ENCODE results near the gene LIPK.

DNA sequence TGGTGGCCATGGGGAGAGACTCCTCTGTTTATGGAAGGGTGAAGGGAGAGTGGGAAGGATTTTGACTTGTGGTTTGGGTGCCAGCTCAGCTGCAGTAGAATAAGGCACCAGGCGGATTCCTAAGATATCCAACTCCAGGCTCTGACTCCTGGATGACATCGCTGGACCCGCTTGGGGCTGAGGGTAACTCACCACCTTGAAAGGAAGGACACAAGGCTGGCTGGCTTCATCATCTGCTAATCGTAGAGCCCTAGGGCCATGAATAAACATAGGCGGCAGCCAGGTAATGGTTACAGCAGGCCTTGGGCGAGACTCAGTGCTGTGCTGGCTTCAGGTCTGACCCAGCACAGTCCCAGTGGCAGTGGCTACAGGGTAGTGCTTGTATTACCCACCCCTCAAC is 16.7 kb upstream of the LIPK start:
- TF ChIP-seq, protein P1, sequence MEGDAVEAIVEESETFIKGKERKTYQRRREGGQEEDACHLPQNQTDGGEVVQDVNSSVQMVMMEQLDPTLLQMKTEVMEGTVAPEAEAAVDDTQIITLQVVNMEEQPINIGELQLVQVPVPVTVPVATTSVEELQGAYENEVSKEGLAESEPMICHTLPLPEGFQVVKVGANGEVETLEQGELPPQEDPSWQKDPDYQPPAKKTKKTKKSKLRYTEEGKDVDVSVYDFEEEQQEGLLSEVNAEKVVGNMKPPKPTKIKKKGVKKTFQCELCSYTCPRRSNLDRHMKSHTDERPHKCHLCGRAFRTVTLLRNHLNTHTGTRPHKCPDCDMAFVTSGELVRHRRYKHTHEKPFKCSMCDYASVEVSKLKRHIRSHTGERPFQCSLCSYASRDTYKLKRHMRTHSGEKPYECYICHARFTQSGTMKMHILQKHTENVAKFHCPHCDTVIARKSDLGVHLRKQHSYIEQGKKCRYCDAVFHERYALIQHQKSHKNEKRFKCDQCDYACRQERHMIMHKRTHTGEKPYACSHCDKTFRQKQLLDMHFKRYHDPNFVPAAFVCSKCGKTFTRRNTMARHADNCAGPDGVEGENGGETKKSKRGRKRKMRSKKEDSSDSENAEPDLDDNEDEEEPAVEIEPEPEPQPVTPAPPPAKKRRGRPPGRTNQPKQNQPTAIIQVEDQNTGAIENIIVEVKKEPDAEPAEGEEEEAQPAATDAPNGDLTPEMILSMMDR (IDR thresholded peaks at IDR 0.05 in 4 of 5, conservative IDR thresholded peaks at IDR 0.05 in 1 of 5), result no peak
- TF ChIP-seq POLR2A (IDR thresholded peaks at IDR 0.05), result no peak

Data from gastrocnemius medialis (tissue), 4 donors.